NCI-H1417 treated with DMSO at 0.1 percent for 48 hours (cell line): Measurements from ENCODE around the gene ZFAND6.
A peak's percentile ranks its signal among the peaks of the same experiment; 100 is the strongest.

ENCODE experiments used
- DNase-seq: peaks from one replicate; lab custom pipeline; 2025; lab: John Stamatoyannopoulos, UW

ZFAND6 gene

DNA sequence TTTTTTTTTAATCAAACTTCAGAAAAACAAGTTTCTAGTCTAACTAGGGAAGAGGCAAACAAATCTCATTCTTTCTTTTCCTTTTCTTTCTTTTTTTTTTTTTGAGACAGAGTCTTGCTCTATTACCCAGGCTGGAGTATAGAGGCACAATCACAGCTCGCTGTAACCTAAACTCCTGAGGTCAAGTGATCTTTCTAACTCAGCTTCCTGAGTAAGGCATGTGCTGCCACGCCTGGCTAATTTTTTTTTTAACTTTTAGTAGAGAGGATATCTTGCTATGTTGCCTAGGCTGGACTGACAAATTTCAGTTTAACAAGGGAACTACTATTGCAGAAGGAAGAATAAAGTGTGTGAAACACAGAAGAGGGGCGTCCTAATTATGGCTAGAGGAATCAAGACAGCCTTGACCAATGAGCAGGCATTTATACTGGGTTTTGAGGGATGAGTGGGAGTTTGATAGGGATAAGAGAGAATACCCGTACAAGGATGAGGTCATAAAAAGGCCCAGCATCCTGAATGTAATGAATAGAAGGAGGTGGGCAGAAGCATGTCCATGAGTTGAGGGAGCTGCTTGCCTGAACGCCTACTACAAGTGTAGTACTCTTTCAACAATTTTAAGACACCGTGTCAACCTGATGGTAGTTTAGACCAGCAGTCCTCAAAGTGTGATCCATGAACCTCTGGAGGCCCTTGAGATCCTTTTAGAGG is 6.7 kb upstream of the ZFAND6 start:
- DNase-seq, result no peak

DNA sequence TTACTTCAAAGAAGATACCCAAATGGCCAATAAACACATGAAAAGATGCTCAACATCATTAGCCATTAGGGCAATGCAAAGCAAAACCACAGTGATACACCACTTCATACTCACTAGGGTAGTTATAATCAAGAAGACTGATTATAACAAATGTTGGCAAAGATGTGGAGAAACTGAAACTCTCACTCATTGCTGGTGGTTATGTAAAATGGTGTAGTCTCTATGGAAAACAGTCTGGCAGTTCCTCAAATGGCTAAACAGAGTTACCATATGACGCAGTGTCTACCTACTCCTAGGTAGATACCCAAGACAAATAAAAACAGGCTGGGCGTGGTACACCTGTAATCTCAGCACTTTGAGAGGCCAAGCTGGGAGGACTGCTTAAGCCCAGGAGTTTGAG is 3.5 kb upstream of the ZFAND6 start:
- no peak for DNase-seq

DNA sequence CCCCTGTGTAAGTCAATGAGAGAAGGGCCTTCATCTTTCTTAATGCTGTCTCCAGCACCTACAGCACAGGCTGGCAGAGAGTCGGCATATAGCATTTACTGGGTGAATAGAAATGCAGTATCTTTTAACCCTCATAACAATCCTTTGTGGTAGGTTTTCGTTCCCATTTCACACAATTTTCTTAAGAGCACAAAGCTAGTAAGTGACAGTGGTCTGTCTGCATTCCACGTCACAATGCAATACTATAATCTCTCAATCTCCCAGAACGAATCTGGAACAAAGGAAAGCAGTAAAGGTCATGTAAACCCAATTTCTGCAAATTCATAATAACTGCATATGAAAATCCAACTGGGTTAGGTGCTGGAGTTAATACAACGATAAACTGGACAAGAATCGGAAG is 1.4 kb upstream of the ZFAND6 start:
- no peak for DNase-seq

DNA sequence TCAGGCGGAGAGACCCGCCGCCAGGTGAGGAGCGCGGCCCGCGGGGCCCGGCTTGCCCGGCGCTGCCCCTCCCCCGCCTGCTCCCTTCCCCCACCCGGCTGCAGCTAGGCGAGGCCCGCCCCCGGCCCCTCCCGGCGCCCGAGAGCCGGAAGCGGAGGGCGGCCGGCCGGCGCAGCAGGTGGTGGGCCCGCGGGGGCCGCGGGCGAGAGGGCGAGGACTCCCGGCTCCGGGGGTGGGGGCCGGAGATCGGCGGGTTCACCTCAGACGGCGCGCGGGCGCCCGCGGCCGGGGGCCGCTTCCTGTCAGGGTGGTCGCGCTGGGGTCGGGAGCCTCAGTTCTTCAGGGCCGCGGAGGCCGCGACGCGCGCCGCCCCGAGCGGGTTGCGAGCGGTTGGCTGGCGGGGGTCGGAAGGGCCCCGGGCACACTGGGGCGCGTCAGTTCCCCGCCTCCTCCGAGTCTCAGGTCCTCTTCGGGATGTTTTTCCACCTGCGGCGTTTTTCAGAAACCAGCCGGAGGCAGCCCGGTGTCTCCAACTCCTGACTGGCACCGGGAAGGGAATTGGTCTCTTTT is 395 bp downstream of the ZFAND6 start:
- peak; percentile 20 for DNase-seq

DNA sequence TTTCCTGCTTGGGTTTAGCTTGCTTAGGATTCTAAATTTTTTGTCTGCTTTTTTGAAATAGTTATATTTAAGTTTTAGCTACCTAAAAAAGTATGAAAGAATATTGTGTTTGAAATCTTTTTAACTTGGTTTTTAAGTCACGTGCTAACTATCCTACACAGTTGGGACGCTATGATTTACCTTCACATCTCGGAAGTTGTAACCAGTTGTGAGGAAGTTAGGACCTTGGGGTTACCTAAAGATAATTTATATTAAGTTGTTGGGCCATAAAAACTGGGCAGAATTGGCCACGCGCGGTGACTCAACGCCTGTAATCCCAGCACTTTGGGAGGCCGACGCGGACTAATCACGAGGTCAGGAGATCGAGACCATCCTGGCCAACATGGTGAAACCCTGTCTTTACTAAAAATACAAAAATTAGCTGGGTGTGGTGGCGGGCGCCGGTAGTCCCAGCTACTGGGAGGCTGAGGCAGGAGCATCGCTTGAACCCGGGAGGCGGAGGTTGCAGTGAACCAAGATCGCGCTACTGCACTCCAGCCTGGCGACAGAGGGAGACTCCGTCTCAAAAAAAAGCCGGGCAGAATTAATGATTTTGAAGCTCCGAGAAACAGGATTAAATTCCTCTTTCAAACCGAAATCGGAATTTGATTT is 1.0 kb downstream of the ZFAND6 start:
- DNase-seq, result no peak

DNA sequence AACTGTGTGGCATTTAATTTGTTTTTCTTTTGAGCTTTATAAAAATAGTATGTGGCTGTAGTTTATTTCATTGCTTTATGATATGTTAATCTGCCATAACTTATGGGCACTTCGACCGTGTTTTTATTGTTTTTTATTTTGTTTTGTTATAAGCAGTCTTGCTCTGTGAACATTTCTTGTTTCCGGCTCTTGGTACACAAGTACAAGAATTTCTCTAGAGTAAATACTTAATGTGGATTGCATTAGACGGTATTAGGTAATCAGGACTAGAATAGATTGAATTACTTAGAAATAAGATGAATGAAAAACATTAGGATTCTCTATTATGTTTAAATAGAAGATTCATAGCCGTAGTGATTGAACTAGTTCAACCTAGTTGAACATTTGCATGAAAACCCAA is 2.1 kb downstream of the ZFAND6 start:
- DNase-seq, result no peak

DNA sequence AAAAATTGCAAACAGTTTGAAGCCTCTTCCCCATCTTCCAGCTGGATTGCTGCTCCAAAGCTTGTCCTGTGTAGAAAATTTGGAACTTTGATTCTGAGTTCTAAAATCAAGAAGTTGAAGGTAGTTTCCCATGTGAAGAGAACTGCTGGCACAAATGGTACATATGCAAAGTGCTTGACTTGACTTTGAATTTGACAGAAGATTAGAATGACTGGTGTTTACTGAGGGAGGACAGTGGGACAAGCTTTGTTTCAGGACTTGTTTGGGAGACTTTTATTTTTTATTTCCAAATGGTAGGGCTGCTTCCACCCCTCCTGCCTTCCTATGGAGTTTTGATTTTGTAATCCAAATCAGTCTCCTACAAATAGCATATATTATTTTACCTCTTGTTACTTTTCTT is 7.4 kb downstream of the ZFAND6 start:
- DNase-seq, result no peak

DNA sequence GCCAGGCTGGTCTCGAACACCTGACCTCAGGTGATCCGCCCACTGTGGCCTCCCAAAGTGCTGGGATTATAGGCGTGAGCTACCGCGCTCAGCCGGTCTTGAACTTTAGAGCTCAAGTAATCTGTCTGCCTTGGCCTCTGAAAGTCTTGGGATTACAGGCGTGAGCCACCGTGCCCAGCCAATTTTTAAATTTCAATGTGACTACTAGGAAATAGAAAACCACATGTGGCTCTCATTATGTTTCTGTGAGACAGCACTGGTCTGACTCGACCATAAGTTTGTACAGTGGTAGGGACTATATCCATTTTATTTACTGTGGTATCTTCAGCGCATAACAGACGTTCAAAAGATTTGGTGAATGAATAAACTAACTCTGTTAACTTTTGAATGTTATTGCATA is 9.1 kb downstream of the ZFAND6 start:
- DNase-seq, result no peak

DNA sequence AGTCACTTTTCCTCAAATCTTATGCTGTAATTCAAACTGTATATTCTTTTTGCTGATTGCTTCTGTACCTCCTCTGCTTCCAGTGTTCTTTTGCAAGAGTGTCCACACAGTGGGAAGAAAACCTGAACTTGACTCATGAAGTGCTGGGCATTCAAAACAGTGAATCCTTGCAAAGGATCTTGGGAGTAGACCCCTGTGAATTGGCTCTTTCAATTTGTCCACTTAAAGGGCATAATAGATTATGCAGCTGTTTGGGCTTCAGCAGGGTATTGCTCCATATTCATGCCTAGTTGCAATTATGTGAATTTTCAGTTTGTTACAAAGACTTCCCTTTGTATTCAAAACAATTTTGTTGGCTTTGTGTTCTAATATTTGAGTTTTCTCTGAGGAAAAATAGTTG is 11.4 kb downstream of the ZFAND6 start:
- no peak for DNase-seq

DNA sequence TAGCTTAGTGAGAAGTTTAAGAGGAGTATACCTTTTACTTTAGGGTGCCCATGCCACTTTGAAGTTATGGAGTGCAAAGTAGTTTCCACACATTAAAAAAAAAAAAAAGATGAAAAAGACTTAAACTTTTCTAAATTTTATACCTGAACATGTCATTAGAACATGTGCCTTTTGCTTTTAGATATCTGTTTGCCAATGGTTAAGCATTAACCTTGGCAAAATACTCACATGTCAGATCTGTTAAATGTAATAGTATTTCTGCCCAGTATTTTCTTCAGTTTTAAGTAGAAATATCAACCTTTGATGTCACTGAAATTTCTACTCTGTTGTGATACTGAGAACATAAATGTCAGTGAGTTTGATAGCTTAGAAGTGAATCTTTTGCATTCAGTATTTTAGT is 12.2 kb downstream of the ZFAND6 start:
- no peak for DNase-seq

DNA sequence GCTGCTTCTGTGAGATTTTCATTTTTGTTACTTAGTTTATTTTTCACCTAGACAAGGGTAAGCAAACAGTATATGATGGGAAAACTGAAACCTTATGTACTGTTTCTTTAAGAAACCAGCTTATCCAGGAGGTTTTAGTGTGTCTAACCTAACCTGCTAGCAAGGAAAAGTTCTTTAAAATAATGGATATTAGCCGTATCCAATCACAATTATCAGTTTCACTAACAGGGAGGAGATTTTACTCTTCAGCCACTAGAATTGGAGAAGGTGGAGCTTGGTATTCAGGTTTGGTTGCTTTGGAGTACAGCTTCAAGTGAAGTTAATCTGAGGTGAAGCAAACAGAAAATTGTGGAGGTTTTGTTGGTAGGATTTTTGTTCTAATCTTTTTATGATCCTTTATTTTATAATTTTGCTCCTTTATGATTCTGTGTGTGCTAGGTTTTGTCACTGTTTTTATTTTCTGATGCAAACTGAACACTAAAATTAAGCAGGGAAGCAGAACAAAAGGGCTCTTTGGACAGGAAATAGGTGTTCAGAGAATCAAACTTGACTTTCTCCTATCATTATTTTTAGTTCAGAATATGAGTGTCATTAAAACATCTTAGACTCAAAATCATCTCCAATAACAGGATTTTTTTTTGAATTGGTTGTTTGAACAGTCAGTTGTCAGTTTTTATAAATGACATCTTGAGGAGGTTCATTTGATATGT is 13.0 kb downstream of the ZFAND6 start:
- peak; percentile 93 for DNase-seq

DNA sequence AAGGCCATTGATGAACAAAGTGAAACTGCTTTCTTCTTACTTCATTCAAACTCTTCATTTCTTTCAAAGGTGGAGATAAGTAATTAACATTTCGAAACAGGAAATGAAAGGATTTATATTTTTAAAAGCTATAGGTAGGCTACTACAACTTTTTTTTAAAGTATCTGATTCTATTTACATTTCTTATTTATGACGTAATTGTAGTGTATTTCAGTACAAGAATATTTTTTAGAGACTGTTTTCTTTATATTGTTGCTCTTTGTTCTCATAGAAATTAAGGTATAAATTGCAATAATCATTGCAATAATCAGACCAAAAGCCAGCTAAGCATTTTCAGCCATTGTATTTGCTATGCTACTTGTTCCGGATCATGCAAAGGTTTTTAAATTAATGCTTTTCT is 13.7 kb downstream of the ZFAND6 start:
- no peak for DNase-seq

DNA sequence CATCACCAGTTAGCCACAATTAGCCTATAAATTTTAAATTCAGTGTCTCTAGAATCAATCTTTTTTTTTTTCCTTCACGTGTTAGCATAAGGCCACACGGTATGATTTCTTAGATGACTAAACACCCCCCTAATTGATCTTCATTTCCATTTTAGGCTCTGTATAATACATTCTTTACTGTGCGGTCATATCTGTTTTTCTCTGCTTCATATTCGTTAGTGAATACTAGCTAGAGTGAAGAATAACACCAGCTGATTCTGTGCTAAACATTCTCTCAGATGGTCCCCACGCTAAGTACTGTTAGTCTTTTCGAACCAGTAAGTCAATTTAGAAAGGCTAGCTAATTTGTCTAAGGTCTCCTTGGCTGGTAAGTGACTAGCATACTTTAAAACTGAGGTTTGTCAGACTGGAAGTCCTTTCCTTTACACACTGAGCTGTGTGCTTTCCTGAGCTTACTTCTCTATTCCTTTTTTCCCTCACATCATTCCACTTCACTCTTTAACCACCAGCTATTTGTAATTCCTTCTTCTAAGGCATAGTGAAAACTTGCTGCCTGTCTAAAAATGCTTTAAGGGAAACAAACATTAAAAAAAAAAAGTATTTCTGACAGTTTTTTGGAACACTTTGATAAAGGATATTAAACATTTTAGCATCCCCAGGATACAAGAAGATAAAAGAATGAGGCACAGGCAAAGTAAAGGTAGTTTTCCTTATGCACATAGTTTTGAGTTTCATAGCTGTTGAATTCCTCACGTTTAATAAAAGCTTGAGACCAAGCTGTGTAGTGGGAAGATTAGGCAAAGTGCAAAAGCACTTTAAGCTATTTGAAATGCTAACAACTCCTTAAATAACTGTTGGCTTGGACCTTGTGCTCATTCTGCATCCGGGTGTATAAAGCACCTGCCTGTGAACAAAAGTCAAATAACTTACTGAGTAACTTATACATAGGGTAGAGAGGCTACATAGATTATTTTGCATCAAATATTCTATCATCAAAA is 17.1 kb downstream of the ZFAND6 start:
- DNase-seq, result no peak

DNA sequence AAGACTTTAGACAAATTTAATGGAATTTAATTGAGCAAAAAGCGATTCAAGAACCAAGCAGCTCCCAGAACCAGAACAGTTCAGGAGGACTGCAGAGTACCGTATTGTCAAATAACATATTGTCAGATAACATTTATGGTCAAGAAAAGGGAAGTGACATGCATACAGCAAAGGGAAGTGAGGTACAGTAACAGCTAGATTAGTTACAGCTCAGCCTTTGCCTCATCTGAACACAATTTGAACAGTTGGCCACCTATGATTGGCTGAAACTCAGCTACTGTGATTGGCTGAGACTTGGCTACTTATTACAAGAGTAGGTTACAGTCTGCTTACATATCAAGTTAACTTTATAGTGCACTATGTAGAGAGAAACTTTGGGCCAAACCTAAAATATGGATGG is 21.9 kb downstream of the ZFAND6 start:
- DNase-seq, result no peak

DNA sequence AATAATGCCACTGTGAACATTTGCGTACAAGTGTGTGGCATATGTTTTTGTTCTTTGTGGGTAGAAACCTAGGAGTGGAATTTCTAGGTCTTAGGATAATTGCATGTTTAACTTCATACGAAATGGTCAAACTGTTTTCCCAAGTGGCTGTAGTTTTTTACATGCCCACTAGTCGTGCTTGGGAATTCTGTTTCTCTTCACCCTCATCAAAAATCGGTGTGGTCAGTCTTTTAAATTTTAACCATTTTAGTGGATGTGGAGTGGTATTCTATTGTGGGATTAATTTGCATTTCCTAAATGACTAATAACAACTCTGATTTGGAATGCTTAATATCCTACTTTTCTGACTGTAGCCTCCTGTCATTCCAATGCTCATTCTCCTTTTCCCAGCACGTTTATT is 27.6 kb downstream of the ZFAND6 start:
- no peak for DNase-seq

DNA sequence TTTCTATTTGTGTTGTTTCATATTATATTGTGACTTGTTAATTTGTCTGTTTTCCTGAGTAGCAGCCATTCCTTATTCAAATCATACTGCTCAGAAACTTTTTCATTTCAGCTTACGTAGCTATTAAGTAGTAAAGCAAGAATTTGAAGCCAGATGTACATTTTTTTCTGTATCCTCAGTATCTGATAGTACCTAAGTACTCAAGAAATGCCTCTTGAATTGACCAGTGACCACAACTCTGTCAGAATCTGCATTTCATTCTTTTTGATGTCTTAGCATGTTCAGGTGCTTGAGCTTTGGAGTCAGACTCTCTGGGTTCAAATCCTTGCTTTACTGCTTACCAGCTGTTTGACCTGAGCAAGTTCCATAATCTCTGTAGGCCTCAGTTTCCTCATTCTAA is 30.6 kb downstream of the ZFAND6 start:
- no peak for DNase-seq

DNA sequence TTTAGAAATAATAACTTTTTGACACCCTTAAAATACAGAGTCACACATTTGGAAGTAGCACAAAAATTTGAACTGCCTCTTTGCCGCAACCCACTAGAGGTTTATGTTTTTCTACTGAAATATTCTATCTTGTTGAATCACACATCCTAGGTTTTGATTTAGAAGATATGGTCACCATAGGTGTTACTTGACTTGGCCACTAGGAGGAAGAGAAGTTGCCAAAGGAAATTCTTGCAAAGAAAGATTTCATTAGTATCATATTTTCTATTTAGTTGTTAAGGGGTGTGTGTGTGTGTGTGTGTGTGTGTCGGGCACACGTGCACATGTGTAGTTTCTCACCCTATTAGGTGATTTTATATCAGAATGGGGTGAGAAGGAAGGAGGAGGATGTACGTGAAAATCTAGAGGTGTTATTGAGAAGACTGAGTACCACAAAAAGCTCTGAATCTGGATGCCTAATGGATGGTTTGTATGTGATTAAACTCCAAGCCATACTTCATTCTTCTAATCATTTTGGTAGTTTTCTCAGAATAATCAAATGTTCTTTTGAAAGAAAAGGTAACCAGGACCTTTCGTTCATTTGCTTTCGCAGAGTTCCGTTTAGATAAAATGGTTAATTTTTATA is 31.5 kb downstream of the ZFAND6 start:
- DNase-seq, result no peak

DNA sequence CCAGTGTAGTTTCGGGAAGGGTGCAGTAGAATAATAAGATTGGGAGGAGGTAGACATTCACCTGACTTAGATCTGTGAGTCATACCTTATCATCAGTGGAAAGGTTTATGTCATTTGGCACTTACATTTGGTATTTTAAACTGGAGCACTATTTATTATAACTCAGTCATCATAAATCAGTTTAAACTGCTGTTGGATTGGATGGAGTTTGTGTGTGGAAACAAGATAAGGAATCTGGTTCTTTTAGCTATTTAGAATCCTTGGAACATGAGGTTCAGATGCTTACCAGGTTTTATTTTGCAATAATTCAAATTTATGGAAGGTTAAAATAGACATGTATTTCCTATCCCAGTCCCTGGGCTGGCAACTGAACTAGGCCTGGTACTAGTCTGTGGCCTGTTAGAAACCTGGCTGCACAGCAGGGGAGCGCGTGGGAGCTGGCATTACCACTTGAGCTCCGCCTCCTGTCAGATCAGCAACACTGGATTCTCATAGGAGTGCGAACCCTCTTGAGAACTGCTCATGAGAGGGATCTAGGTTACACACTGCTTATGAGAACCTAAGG is 34.5 kb downstream of the ZFAND6 start:
- no peak for DNase-seq

DNA sequence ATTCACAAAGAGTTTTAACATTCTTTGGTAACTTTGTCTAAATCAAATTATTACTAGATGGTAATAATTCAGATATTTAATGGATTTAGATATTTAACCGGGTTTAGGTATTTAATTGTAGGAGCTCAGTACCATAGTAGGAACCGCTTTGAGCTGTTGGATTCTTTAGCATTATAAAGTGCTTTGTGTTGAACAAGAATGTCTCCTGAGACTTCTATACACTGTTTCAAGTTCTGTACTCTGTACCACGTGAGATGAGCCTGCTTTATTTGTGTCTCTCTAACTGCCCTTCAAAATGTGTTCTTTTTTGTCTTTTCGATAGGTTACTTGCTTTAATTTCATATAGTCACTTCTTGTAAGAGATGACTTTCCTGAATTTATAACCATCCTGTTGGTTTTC is 36.0 kb downstream of the ZFAND6 start:
- DNase-seq, result no peak

DNA sequence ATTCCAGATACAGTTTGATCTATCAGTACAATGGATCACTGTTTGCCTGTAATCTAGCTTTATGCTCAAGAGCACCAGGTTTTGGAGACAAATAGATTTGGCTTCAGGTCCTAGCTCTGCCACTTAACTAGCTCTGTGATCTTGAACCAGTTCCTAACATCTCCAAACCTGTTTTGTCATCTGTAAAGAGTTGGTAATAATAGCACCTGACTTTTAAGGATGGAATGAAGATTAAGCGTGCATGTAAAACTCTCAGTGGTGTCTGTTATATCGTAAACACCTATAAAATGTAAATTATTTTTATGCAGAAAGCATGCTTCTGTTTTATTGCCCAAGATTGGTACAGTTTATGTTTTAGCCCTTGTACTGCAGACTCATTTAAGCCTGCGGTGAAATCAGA is 36.5 kb downstream of the ZFAND6 start:
- no peak for DNase-seq

DNA sequence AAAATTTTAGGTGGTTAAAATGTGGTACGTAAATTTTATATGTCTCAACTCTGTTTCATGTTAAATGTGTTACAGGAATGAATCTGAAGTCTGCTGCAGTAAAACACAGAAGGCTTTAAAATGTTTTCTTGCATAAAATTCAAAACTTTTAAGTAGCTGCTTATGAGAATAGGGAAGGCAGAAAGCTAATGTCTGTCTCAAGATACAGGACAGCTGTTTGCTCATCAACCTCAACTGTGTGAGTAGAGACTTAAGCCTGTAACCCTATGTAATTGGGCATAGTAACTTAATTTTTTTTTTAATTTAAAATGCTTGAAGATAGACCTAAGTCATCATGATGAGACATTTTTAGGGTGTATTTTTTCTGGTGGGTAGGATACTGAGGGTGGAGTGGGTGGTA is 38.9 kb downstream of the ZFAND6 start:
- no peak for DNase-seq
